GM19397 (cell line): ENCODE data around the gene MZB1.

Experiments used
- ATAC-seq: cut with Tn5 transposase; IDR thresholded peaks from one replicate; pipeline ENCODE4 v1.9.1; 2021; ENCODE audit warnings: mild to moderate bottlenecking, moderate library complexity; ENCODE audit not compliant: unreplicated experiment

MZB1 gene, protein sequence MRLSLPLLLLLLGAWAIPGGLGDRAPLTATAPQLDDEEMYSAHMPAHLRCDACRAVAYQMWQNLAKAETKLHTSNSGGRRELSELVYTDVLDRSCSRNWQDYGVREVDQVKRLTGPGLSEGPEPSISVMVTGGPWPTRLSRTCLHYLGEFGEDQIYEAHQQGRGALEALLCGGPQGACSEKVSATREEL

DNA sequence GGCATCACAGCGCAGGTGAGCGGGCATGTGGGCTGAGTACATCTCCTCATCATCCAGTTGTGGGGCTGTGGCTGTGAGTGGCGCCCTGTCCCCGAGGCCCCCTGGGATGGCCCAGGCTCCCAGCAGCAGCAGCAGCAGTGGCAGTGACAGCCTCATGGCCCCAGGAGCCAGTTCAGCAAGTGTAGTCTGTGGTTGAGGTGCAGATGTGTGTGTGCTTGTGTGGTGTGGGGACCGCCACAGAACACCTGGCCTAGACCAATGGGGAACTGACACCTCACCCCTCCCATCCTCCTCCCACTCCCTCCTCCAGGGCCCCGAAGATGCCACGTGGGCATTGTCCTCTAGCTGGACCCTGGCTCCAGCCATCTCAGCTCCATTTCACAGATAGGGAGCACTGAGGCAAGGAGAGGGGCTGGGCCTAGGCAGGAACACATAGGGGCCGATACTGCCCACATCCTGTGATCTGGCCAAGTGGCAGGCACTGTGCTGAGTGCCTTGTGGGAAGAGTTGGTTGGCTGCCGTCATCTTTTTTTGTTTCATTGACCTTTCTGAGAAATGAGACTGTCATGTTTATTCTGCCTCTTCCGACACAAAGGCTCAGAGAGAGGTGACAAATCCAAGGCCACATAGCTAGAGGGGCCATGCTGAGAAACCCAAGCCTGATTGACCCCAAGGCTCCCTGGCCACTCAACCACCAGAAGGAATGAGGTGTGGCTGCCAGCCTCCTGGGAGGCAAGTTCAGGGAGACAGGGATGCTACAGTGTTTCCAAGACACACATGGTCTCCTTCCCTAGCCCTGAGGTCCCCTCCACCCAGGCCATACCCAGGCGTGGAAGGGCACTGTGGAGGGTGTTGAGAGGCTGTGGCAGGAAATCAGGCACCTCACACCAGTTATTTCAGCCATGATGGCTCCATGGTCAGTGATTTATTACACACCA is at the start of gene MZB1:
TSS of gene MZB1 (minus strand) at position 213 of the 938 bp plus-strand sequence. CDS start at position 156, 57 bp downstream.
- peak; percentile 38 for ATAC-seq

DNA sequence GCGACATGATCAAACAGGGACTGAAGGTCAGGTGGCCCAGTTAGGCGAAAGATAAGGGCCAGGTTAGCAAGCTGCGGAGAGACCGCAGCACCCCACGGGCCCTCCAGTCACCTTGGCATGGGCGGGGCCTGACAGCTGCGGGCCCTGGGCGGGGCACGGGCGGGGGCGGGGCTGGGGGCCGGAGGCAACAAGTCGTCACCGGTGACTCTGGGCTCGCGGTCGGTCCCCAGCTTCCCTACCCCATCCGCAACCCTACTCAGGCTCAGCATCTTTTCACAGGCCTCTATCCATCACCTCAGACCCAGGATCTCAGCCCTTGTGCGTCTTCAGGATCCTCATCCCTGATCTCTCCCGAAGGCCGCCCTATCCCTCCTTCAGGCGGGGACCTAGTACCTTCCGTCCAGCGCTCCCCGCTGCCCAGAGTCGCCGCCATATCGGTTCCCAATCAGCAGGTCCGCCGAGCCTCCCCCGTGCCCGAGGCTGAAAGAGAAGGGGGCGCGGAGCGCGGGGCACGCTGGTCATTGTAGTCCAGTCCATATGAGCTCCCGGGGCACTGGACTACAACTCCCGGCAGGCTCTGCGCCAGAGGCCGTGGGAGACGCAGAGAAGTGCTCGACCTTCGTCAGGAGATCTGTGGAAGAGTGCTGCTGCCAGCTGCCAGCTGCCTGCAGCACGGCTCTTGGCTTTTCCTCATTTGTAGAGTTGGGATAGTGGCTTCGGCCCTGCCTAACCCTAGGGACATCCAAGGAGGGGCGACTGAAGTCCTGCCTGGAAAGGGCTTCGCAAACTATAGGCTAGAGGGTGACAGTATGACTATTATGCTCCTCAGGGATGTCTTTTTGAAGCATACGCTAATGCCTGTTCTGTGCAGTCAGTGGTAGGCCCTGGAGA is 49.5 kb upstream of the MZB1 start, which contains the start of gene DNAJC18:
TSS of gene DNAJC18 (minus strand) at position 513 of the 891 bp plus-strand sequence. CDS start at position 433, 80 bp downstream.
- ATAC-seq = peak; percentile 91

DNA sequence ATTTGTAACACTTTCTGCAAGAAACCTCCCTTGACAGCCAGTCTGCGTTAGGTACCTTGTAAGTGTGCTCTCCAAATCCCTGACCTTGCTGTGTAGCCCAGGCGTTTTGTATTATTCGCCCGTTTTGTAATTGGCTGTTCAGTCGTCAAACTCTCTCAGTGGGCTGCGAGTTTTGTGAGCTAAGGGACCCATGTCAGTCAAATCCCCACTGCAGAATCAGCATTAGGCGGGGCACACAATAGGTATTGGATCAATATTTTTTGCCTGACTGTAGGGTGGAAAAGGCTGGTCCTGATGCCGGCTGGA is 48.9 kb upstream of the MZB1 start:
- ATAC-seq = no peak

DNA sequence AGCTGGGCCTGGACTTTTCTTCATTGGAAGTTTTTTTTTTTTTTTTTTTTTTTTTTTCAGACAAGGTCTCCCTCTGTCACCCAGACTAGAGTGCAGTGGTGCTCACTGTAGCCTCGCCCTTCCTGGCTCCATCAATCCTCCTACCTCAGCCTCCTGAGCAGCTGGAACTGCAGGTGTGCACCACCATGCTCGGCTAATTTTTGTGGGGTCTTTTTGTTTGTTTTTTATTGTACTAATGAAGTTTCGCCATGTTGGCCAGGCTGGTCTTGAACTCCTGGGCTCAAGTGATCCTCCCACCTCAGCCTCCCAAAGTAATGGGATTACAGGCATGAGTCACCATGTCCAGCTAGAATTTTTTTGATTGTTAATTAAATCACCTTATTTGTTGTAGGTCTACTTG is 46.0 kb upstream of the MZB1 start:
- ATAC-seq = no peak

DNA sequence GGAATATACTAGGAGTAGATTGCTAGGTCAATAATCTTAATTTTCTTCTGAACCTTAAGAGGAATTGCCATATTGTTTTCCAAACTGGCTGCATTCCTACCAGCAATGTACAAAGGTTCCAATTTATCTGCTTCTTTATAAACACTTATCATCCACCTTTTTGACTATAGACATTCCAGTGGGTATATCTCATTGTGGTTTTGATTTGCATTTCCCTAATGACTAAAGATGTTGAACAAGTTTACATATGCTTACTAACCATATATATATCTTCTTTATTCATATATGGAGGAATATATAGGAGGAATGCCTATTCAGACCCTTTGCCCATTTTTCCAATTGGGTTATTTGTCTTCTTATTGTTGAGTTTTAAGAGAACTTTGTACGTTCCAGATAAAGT is 42.0 kb upstream of the MZB1 start:
- no peak for ATAC-seq

DNA sequence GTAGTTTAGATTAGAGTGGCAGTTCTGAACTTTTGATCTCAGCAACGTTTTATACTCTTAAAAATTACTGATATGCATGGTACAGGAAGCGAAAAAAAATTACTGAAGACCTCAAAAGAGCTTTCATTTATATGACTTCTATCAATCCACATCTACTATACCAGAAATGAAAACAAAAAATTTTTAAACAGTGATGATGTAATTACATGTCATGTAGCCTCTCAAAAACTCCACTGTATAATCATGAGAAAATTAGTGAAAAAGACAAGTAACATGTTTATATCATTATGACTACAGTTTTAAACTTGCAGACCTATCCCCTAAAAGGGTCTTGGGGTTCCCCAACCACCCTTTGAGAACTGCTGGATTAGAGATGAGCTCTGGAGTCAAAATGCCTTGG is 40.3 kb upstream of the MZB1 start:
- no peak for ATAC-seq

DNA sequence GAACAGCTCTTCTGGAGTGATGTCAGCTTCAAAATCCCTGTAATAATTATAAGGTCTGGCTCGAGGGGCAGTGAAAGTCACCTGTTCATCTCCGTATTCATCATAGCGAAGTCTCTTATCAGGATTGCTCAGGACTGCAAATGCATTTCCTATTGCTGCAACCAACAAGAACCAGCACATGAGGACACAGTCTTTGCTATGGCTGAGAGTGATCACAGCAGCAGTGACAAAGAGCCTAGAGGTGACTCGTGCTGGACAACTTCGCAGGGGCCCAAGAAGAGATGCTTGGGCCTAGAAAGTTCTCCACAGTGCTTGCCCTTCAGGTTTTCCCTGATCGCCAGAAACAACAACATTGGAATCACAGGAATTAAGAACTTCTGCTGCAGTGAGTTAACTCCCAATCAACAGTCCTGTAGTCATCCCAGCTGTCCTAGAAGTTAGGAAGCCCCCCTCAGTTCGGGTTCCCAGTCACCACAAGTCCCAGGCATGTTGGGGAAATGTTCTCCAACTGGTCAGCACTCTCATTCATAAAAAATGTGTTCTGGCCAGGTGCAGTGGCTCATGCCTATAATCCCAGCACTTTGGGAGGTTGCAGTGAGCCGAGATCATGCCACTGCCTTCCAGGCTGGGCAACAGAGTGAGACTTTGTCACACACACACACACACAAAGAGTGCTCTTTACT is 36.6 kb upstream of the MZB1 start:
- ATAC-seq = no peak

DNA sequence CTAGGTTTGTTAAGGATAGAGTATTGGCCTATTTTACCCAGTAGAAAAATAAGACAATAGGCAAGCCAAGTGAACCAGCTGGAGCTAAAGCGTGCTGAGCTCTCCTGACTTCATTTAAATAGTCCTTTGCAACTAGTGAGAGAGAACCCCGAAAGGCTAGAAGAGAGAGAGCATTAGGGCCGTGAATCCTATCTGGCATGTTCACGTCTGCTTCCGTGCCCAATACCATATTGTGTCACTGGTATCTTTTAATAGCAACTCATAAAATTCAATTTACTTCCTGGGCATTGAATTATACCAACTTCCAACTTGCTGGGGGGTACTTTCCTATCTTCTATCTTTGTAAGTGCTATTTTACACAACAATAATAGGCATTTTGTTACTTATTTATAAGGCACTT is 35.8 kb upstream of the MZB1 start:
- ATAC-seq = no peak

DNA sequence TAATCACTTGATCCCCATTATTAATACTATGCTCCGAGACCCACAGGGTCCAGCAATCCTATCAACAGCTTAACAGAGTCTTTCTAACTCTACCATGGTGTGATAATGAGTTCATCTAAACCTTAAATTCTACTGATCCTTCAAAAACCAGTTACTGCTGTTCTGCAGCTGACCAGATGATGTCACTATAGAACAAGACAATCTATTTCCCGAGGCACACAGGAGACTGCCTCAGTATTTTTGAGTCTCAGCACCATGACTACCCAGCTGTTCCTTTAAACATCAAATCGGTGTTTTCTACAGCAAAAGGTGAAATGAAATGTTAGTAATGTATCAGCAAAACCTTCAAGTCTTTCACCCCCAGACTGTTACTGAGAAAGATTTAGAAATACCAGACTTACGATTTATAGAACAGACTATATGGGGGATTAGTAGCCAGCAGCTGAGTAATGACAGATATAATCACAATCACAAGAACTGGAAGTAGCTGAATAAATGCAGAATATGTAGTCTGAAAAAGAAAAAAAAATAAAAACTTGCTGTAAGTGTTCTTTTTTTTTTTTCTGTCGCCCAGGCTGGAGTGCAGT is 32.7 kb upstream of the MZB1 start:
- no peak for ATAC-seq

DNA sequence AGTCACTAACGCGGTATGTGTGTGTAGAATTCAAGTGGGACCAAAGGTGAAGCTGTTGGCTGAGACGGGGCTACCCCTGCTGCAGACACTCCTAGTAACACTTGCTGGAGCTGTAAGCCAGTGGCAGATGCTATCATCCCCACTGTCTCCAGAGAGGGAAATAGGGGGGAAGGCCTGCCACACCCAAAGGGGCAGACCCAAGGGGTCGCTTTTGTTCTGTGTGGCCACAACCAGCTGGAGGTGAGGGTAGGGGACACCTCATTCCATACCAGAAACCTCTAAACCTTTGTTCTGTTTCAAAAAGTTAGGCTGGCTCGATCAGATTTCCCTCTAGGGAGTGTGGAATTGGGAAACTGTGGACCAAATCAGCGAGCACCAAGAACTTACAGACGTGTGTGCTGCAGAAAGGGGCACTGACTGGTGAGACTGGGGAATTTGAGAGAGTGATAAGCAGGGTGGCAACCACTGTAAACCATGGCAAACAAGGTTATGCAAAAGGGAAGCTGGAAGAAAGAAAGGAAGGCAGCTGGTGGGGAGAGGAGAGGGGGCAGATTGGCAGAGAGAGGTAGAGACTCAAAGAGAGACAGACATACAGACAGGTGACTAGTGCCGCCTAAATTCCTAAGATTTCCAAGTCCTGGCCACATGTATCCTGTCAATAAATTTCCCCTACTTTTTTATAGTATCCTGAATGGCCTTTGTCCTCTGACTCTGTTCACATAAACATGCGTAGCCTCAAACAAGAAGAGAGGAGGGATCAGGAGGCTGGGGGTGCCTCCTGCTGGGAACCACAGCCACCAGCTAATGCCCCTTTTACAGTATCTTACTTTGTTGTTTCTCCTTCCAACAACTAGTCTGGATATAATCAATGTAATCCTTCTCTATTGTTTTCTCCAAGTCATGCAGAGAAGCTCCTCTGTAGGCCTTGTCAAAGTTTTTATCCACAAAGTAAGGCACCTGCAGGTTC is 29.8 kb upstream of the MZB1 start:
- no peak for ATAC-seq

DNA sequence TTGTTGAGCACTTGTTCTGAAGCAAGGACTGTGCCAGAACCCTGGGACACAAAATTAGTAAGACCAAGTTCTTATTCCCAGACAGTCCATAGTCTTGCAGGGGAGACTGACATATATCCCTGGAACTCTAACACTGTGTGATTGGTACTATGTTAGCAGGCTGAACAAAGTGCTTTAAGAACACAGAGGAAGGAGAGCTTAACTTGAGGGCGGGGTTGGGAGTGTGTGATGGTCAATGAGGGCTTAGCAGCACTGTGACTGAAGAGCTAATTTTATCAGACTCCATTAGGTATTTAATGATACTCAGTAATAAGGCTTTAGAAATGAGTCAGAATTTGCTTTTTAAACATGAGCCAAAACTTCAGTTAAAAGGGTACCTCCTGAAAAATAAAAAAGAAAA is 29.1 kb upstream of the MZB1 start:
- ATAC-seq = no peak

DNA sequence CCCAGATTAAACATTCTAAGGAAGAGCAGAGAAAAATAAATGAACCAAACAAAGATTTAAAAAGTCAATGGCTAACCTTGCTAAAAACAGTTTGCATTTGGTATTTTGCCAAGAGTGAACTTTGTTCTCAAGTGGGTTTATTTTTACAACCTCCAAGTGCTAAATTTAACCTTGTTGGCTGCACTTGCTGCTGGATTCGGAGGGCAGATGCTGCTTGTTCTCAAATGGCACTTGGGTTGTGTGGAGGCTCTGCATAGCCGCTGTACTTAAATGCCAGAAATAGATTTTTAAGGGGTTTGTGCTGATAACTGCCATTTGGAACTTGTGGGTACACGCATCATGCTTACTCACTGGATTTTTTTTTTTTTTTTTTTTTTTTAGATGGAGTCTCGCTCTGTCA is 27.5 kb upstream of the MZB1 start:
- no peak for ATAC-seq

DNA sequence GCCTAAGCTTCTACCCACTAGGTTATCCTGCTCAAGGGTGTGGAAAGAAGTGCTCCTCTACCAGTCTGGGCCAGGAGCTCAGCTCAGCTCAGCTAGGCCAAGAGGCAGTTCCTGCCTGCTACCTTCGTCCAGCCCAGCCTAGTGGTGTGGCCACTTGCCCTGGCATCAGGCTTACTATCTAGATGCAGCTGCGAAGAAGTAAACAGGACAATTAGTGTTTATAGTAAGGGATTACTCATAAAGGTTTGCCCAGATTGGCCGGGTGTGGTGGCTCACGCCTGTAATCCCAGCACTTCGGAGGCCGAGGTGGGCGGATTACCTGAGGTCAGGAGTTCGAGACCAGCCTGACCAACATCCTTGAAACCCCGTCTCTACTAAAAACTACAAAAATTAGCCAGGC is 26.9 kb upstream of the MZB1 start:
- ATAC-seq = no peak

DNA sequence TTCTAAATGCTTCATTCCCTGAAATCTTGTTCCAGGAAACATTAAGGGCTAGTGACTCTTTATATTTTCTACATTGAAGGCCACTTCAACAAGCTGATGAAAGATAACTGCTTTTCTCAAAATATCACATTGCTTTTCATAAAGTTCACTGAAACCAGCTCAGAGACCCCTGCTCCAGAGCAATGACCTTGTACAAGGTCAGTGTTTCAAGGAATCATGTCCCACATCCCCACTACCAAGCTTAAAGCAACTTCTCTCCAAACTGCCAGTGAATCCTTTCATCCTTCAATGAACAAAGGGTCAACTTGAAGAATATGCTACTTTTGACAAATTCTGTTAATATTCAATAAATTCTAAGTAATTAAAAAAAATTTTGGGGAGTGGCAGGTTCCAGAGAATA is 26.2 kb upstream of the MZB1 start:
- ATAC-seq = no peak

DNA sequence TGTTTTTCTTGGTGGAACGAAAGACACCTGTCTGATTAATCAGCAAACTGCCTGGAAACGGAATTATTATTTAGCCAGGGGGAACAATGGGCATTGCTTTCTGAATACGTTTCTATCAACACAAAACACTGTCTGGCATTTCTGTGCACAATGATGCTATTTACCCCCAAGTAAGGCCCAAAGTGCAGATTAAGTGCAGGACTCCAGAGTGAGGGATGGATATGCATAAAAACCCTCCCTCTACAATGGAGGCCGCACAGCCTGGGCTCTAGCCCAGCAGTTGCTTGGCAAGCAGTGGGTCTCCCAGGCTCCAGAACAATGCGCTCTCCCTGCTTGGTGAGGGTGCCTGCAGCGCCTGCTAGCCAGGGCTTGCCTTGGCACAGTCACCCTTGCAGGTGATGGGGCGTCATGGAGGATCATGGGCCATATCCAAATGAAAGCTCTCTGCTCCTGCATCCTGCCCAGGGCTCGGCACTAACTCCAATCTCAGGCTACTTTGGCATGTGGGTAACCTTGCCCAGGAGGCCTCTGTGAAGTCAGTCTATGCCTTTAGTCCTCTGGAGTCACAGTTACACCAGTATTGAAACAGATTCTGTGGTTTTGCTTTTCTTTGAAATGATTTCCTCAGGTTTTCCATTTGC is 25.6 kb upstream of the MZB1 start:
- ATAC-seq = no peak

DNA sequence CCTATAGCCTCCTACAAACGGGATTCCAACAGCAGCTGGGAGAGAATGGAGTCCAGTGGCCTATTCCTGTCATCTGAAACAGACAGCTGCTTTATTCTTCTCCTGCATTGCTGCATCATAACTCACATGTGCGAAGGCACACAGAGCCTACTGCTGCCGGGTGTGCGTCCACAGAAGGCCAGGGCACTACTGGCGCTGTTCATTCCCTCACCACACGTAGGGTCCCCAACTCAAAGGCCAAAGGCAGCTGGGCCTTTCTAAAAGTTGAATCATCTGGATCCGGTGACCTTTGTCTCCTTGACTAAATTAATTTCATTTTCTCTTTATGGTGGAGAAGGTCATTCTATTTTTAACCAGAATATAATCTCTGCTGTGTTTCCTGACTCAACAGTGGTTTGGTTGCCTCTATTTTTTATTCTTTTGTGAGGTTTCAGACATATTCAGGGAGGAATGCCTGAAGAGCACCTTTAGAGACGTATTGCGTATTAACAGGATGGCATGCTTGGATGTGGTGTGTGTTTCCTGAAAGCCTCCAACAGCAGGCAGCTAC is 24.9 kb upstream of the MZB1 start:
- ATAC-seq = no peak

DNA sequence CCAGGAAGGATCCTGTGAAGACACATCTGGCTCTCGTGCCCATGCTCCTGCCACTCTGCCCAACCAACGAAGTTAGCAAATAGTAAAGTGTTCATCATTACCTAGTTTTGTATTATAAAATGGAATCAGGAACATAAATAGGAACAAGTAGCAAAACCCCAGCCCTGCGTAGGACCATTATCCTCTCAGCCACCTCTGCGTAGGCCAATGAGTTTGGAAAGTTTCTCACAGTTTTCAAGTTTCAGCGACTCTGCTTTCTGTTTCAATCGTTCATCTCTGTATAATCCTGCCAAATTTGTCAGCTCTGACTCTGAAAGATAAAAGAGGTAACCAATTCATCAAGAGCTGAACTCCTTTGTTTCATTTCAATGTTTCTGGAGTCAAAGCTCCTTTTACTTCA is 24.2 kb upstream of the MZB1 start:
- ATAC-seq = no peak

DNA sequence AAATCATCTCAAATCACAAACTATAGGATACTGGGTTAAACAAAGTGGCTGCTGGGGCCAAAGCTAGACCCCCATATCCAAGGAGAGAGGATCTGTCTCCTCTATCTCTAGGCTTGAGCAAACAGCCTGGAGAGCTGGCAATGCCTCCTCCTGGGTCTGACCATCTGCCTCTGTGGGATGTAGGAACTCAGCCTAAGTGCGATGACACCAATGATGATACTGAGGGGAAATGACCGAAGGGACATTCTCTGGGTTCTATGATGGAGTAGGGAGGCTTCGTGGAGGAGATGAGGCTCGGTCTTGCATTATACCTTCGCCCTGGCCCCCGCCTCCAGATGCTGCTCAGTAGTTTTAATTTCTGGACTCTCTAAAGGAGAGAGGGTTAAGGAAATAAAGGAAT is 23.4 kb upstream of the MZB1 start:
- ATAC-seq = no peak
